Activated CD4-positive, alpha-beta T cell treated with anti-CD3 and anti-CD28 coated beads for 36 hours (primary cell): ENCODE measurements around the gene DHRS2. TPM values are rescaled to one million over a fixed set of nuclear protein-coding genes. Genes with fewer than 3 reads are reported as not detected.

ENCODE experiments used
- ATAC-seq: fragments of 200-7000 bp; cut with Tn5 transposase; one replicate; pipeline ENCODE4 v1.10.0; 2021; ENCODE audit warnings: mild to moderate bottlenecking, moderate library complexity
- CTCF ChIA-PET: fragments of 350-600 bp; sonication (Branson Sonifier 250); formaldehyde crosslinking; loops from one replicate; lab custom pipeline; 2021; ENCODE audit warnings: antibody characterized with exemption; lab: Charles Lee
- POLR2A ChIA-PET: fragments of 350-600 bp; sonication (Branson Sonifier 250); formaldehyde crosslinking; loops from one replicate; lab custom pipeline; 2021; ENCODE audit warnings: antibody characterized with exemption, inconsistent platforms; lab: Charles Lee
- DNase-seq: peaks from one replicate; pipeline ENCODE4 v3.0.0-alpha.2; 2020
- H3K27ac Mint-ChIP-seq: one replicate; pipeline ENCODE4 v1.8.0; 2021; ENCODE audit warnings: mixed read lengths
- H3K27me3 Mint-ChIP-seq: one replicate; pipeline ENCODE4 v1.8.0; 2021; ENCODE audit warnings: mixed read lengths
- H3K36me3 Mint-ChIP-seq: one replicate; pipeline ENCODE4 v1.8.0; 2021; ENCODE audit warnings: low read depth, mixed read lengths
- H3K4me1 Mint-ChIP-seq: one replicate; pipeline ENCODE4 v1.8.0; 2021; ENCODE audit warnings: mixed read lengths
- H3K4me3 Mint-ChIP-seq: one replicate; pipeline ENCODE4 v1.8.0; 2021; ENCODE audit warnings: mild to moderate bottlenecking, moderate library complexity, mixed read lengths
- H3K9me3 Mint-ChIP-seq: one replicate; pipeline ENCODE4 v1.8.0; 2021; ENCODE audit warnings: low read depth, mixed read lengths
- intact Hi-C, 2 experiments: fragments of 100-400 bp; cut with DNase I in 1 of 2; cut with micrococcal nuclease in 1 of 2; formaldehyde crosslinking; loops; one replicate each; pipeline versions ENCODE4 v1.14.2 to v1.15.1; 2022 to 2024; cut with DNase I, micrococcal nuclease
- total RNA-seq, 2 experiments: library from RNA; stranded (reverse); gene quantifications; one replicate each; pipeline ENCODE4 v1.2.3, GENCODE V29; 2021

Gene DHRS2
- total RNA-seq, 2 experiments from 2014 or later, result 3.1 to 3.7 TPM

GRCh38 chr14:23612802-23613201 is 23.4 kb upstream of the DHRS2 start:
- Mint-ChIP-seq H3K27ac (no peak overlapping the region), H3K4me1 (peaks cover 28% of the 10 kb centered on the region), H3K4me3 (no peak overlapping the region), H3K9me3 (peaks cover 9% of the 10 kb centered on the region), H3K27me3 (no peaks in the 10 kb centered on the region), H3K36me3 (peaks cover 12% of the 10 kb centered on the region)
- ATAC-seq, result no peak
- ChIA-PET CTCF (interaction anchor here (0.7 to 4.9 kb wide), 5 partner anchors 17 to 315 kb away, joined by 3 to 33 read pairs (median 7); no protein-coding TSS in a partner anchor), POLR2A (no interaction called here)
- intact Hi-C loops, result no loop called here
- DNase-seq, result no peak

GRCh38 chr14:23613242-23614070 is 22.7 kb upstream of the DHRS2 start:
- intact Hi-C loops, result no loop called here
- Mint-ChIP-seq H3K4me3 (no peak overlapping the region), H3K27ac (no peak overlapping the region), H3K4me1 (peaks cover 28% of the 10 kb centered on the region), H3K9me3 (peaks cover 9% of the 10 kb centered on the region), H3K36me3 (peaks cover 12% of the 10 kb centered on the region), H3K27me3 (no peaks in the 10 kb centered on the region)
- no peak for DNase-seq
- POLR2A ChIA-PET, result no interaction called here
- no peak for ATAC-seq
- CTCF ChIA-PET, result interaction anchor here (0.6 to 4.9 kb wide), 6 partner anchors 16 to 314 kb away, joined by 3 to 33 read pairs (median 6); no protein-coding TSS in a partner anchor

- Mint-ChIP-seq H3K4me1 (peaks cover 19% of the 10 kb centered on the region), H3K36me3 (peaks cover 7% of the 10 kb centered on the region), H3K9me3 (peaks cover 2% of the 10 kb centered on the region), H3K27me3 (no peaks in the 10 kb centered on the region), H3K4me3 (no peak overlapping the region), H3K27ac (no peak overlapping the region)
- ChIA-PET CTCF (interaction anchor here (0.6 to 4.9 kb wide), 5 partner anchors 8 to 317 kb away, joined by 3 to 33 read pairs (median 5); no protein-coding TSS in a partner anchor), POLR2A (no interaction called here)
- DNase-seq, result no peak
- intact Hi-C loops, result no loop called here
- ATAC-seq, result no peak
Measured at GRCh38 chr14:23614395-23614828, 21.8 kb upstream of the DHRS2 start.

- CTCF ChIA-PET, result interaction anchor here (3.2 kb wide), 1 partner anchor 16 kb away, joined by 25 read pairs; no protein-coding TSS in a partner anchor
Measured at GRCh38 chr14:23615856-23616255, 20.3 kb upstream of the DHRS2 start.

GRCh38 chr14:23617539-23617938 is 18.6 kb upstream of the DHRS2 start:
- intact Hi-C loops, result no loop called here
- POLR2A ChIA-PET, result no interaction called here
- DNase-seq (no peak), ATAC-seq (no peak)
- Mint-ChIP-seq H3K4me1 (no peaks in the 10 kb centered on the region), H3K27ac (no peak overlapping the region), H3K4me3 (no peak overlapping the region), H3K36me3 (no peaks in the 10 kb centered on the region), H3K27me3 (peaks cover 2% of the 10 kb centered on the region), H3K9me3 (no peaks in the 10 kb centered on the region)
- CTCF ChIA-PET, result interaction anchor here (1.7 to 3.2 kb wide), 2 partner anchors 15 to 28 kb away, joined by 8 to 25 read pairs; no protein-coding TSS in a partner anchor

More at GRCh38 chr14:23615856-23616255, 20.3 kb upstream of the DHRS2 start:
- Mint-ChIP-seq H3K9me3 (no peaks in the 10 kb centered on the region), H3K4me1 (peaks cover 5% of the 10 kb centered on the region), H3K4me3 (no peak overlapping the region), H3K27ac (no peak overlapping the region), H3K27me3 (no peaks in the 10 kb centered on the region), H3K36me3 (no peaks in the 10 kb centered on the region)
- ATAC-seq, result no peak
- no peak for DNase-seq
- POLR2A ChIA-PET, result no interaction called here
- intact Hi-C loops, result no loop called here

GRCh38 chr14:23618415-23618988 is 17.7 kb upstream of the DHRS2 start:
- ATAC-seq, result no peak
- Mint-ChIP-seq H3K9me3 (no peaks in the 10 kb centered on the region), H3K4me1 (no peaks in the 10 kb centered on the region), H3K27ac (no peak overlapping the region), H3K27me3 (peaks cover 2% of the 10 kb centered on the region), H3K4me3 (no peak overlapping the region), H3K36me3 (no peaks in the 10 kb centered on the region)
- intact Hi-C loops, result no loop called here
- no peak for DNase-seq
- ChIA-PET CTCF (interaction anchor here (1.7 to 3.2 kb wide), 2 partner anchors 14 to 29 kb away, joined by 8 to 25 read pairs; no protein-coding TSS in a partner anchor), POLR2A (no interaction called here)

GRCh38 chr14:23620177-23620702 is 15.9 kb upstream of the DHRS2 start:
- Mint-ChIP-seq H3K4me1 (no peaks in the 10 kb centered on the region), H3K36me3 (peaks cover 3% of the 10 kb centered on the region), H3K4me3 (no peak overlapping the region), H3K27me3 (peaks cover 4% of the 10 kb centered on the region), H3K27ac (no peak overlapping the region), H3K9me3 (peaks cover 9% of the 10 kb centered on the region)
- ChIA-PET POLR2A (no interaction called here), CTCF (interaction anchor here (3.6 kb wide), 1 partner anchor 11 kb away, joined by 23 read pairs; no protein-coding TSS in a partner anchor)
- DNase-seq (no peak), ATAC-seq (no peak)
- intact Hi-C loops, result no loop called here

- intact Hi-C loops, result no loop called here
- ATAC-seq, result no peak
- Mint-ChIP-seq H3K4me1 (no peaks in the 10 kb centered on the region), H3K27ac (no peak overlapping the region), H3K9me3 (peaks cover 10% of the 10 kb centered on the region), H3K27me3 (peaks cover 4% of the 10 kb centered on the region), H3K36me3 (peaks cover 3% of the 10 kb centered on the region), H3K4me3 (no peak overlapping the region)
- CTCF ChIA-PET, result interaction anchor here (0.6 to 3.6 kb wide), 4 partner anchors 10 to 176 kb away, joined by 3 to 23 read pairs (median 3); no protein-coding TSS in a partner anchor
- POLR2A ChIA-PET, result interaction anchor here (1.0 kb wide), 1 partner anchor 29 kb away, joined by 9 read pairs; no protein-coding TSS in a partner anchor
- DNase-seq, result no peak
Measured at GRCh38 chr14:23621204-23621931, 14.8 kb upstream of the DHRS2 start.

GRCh38 chr14:23621932-23622730 is 14.0 kb upstream of the DHRS2 start:
- Mint-ChIP-seq H3K36me3 (peaks cover 3% of the 10 kb centered on the region), H3K9me3 (peaks cover 10% of the 10 kb centered on the region), H3K4me3 (no peak overlapping the region), H3K27ac (no peak overlapping the region), H3K4me1 (no peaks in the 10 kb centered on the region), H3K27me3 (peaks cover 8% of the 10 kb centered on the region)
- DNase-seq (no peak), ATAC-seq (no peak)
- POLR2A ChIA-PET, result interaction anchor here (1.0 kb wide), 1 partner anchor 30 kb away, joined by 9 read pairs; no protein-coding TSS in a partner anchor
- intact Hi-C loops, result no loop called here
- CTCF ChIA-PET, result interaction anchor here (0.7 to 3.6 kb wide), 3 partner anchors 9 to 175 kb away, joined by 3 to 23 read pairs (median 3); no protein-coding TSS in a partner anchor

GRCh38 chr14:23622990-23623389 is 13.2 kb upstream of the DHRS2 start:
- peaks cover 3% of the 10 kb centered on the region for H3K36me3 Mint-ChIP-seq
- H3K9me3 Mint-ChIP-seq, result peaks cover 10% of the 10 kb centered on the region
- ATAC-seq (no peak), DNase-seq (no peak)
- no peak overlapping the region for H3K4me3 Mint-ChIP-seq
- POLR2A ChIA-PET, result no interaction called here
- no peaks in the 10 kb centered on the region for H3K4me1 Mint-ChIP-seq
- H3K27ac Mint-ChIP-seq, result no peak overlapping the region
- H3K27me3 Mint-ChIP-seq, result peaks cover 8% of the 10 kb centered on the region
- CTCF ChIA-PET, result no interaction called here
- intact Hi-C loops, result no loop called here
